ENCODE results near the gene SIGMAR1.

Gene SIGMAR1

DNA sequence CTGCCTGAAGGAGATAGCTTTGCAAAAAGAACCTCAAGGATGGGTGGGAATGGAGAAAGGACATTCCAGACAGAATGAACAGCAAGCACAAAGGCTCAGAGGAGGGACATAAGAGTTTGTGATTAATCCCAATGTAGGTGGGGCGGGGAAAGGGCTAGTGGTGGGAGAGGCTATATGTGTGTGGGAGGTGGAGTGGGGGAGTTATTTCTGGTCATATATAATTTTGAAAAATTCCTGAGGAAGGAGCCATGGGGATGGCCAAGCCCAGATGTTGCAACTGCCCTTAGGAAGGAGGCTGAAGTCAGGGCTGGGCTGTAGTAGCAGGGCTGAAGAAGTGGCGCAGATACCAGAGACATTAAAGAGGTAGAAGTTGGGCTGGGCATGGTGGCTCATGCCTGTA lies 38.3 kb upstream of the SIGMAR1 start:
- TF ChIP-seq, protein P1, sequence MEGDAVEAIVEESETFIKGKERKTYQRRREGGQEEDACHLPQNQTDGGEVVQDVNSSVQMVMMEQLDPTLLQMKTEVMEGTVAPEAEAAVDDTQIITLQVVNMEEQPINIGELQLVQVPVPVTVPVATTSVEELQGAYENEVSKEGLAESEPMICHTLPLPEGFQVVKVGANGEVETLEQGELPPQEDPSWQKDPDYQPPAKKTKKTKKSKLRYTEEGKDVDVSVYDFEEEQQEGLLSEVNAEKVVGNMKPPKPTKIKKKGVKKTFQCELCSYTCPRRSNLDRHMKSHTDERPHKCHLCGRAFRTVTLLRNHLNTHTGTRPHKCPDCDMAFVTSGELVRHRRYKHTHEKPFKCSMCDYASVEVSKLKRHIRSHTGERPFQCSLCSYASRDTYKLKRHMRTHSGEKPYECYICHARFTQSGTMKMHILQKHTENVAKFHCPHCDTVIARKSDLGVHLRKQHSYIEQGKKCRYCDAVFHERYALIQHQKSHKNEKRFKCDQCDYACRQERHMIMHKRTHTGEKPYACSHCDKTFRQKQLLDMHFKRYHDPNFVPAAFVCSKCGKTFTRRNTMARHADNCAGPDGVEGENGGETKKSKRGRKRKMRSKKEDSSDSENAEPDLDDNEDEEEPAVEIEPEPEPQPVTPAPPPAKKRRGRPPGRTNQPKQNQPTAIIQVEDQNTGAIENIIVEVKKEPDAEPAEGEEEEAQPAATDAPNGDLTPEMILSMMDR (IDR thresholded peaks at IDR 0.05; ENCODE audit: borderline replicate concordance, control extremely low read depth, extremely low read depth, insufficient read depth, missing control alignments) = no peak
- DNase-seq (ENCODE audit: low spot score) = no peak
- in situ Hi-C loops (cut with MboI; ENCODE audit: low sequenced_read_pairs, unreplicated experiment) = no loop called here

DNA sequence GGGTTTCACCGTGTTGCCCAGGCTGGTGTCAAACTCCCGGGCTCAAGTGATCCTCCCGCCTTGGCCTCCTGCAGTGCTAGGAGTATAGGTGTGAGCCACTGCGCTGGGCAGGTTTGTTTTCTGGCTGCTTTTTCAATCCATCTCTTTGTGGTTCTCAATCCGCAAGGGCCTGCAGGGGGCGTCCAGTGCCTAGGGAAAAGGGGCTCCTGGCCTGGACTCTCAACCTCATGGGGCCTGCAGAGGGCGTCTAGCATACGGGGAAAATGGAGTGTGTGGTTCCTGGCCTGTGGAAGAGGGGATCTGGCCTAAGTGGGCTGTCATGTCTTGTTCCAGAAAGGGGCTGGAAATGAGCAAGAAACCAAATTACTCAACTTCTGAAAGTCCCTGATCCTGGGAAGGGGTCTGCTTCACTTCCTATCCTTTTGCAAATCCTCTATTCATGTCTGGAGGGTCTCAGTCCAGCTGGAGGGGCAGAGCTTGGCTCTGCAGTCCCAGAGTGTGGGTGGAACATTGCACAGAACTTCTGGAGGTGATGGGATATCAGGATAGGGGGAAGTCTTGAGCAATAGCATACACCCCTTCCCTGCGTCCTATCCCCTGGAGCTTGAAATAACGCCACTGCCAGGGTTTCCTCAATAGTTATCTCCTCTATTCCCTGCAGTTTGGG lies 37.6 kb upstream of the SIGMAR1 start:
- DNase-seq (ENCODE audit: low spot score) = peak; percentile 78
- in situ Hi-C loops (cut with MboI; ENCODE audit: low sequenced_read_pairs, unreplicated experiment) = no loop called here

DNA sequence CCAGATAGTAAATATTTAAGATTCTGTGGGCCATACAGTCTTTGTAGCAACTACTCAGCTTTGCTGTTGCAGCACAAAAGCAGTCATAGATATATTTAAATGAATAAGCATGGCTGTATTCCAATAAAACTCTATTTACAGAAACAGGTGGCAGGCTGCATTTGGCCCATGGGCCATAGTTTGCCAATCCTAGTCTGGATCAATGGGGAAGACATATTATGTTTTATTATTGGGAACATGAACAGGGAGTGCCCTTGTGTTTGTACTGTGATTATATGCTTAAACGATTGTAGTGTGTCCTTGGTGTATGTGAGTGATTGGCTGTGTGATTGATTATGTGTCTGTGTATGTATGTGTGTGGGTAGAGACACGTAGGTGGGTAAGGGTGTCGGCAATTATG lies 36.9 kb upstream of the SIGMAR1 start:
- TF ChIP-seq, protein P1 (IDR thresholded peaks at IDR 0.05; ENCODE audit: borderline replicate concordance, control extremely low read depth, extremely low read depth, insufficient read depth, missing control alignments) = no peak
- in situ Hi-C loops (cut with MboI; ENCODE audit: low sequenced_read_pairs, unreplicated experiment) = no loop called here
- no peak for DNase-seq (ENCODE audit: low spot score)

More for the DNA sequence above, 37.6 kb upstream of the SIGMAR1 start:
- TF ChIP-seq, protein P1 (IDR thresholded peaks at IDR 0.05; ENCODE audit: borderline replicate concordance, control extremely low read depth, extremely low read depth, insufficient read depth, missing control alignments) = peak; percentile 79

DNA sequence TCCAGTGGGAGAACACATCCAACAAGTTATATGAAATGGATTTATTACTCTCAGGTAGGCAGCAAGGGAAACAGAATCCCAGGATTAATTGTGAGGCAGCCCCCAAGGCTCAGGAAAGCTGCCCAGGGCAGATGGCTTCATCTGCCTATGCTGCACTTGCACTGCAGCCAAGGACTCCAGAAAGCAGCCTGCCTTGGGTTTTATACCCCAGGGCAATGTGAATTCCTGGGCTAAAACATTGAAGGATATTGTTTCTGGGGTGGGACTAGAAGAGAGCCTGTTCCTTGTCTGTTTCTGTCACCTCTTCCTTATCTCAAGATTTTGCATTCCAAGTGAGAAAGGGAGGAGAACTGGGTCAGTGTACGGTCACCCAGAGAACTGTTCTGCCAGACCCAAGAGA lies 33.7 kb upstream of the SIGMAR1 start:
- TF ChIP-seq, protein P1 (IDR thresholded peaks at IDR 0.05; ENCODE audit: borderline replicate concordance, control extremely low read depth, extremely low read depth, insufficient read depth, missing control alignments) = no peak
- no peak for DNase-seq (ENCODE audit: low spot score)
- in situ Hi-C loops (cut with MboI; ENCODE audit: low sequenced_read_pairs, unreplicated experiment) = no loop called here

DNA sequence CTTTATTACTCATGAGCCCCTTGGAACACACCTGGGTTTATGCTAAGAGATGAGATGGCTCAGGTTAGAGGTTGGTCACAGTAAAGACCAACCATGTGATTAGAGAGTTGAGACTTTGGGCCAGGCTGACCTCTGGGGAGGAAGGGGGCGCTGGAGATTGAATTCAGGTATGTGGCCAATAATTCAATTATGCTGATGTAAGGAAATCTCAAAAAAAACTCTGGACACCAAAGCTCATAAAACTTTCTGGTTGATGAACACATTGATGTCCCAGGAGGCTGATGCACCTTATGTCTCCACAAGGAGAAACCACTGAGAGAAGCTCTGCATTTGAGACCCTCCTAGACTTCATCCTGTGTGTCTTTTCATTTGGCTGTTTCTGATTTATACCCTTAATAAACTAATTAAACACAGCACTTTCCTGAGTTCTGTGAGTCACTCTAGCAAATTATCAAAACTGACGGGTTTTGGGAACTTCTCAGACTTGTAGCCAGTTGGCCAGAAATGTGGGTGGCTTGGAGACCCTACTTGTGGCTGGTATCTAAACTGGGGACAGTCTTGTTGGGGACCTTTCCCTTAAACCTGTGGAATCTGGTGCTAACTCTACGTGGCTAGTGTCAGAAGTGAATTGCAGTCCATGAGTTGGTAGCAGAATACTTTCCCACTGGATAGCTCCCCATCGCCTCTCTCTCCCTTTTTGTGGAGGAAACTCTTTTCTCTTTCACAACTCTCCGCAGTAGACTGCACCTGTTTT lies 32.4 kb upstream of the SIGMAR1 start:
- in situ Hi-C loops (cut with MboI; ENCODE audit: low sequenced_read_pairs, unreplicated experiment) = no loop called here
- DNase-seq (ENCODE audit: low spot score) = no peak
- TF ChIP-seq, protein P1 (IDR thresholded peaks at IDR 0.05; ENCODE audit: borderline replicate concordance, control extremely low read depth, extremely low read depth, insufficient read depth, missing control alignments) = no peak

DNA sequence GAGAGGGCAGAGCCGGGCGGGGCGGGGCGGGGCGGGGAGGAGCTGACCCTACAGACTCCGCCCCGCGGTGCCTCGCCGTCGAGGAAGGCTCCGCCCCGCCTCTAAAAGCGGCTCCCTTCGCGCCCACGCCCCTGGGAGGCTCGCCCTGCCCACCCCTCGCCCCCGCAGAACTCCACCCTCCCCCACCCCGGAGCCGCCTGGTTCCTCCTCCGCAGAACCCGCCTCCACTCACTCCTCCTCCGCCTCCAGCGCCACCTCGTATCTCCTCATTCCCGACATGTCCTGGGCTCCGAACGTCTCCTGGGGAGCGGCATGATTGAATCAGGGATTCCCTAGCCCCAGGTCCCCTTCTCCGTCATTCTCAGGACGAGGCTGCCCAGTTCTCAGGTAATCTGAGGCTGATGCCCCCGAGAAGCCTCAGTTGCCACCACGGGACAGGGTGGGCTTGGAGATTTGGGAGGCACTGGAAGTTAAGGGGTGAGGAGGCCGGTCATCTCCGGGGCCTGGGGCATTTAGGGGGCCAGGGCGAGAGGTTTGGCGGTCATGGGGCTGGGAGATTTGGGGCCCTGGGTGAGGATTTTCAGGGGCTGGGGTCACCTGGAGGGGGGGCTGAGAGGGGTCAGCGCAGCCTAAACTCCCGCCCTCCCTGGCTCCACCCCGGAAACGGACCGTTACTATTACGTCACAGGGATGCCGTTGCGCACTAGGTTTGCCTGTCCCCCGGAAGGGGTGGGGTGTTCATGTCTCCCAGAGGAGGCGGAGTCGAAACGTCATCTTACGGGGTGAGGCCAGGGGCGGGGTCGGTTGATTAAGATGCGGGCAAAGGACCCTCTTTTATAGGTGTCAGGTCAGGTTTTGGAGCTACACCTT lies 28.0 kb upstream of the SIGMAR1 start:
- in situ Hi-C loops (cut with MboI; ENCODE audit: low sequenced_read_pairs, unreplicated experiment) = no loop called here
- TF ChIP-seq, protein P1 (IDR thresholded peaks at IDR 0.05; ENCODE audit: borderline replicate concordance, control extremely low read depth, extremely low read depth, insufficient read depth, missing control alignments) = no peak
- DNase-seq (ENCODE audit: low spot score) = peak; percentile 94
